IPS-20b (cell line): Measurements from ENCODE around the gene NDUFAF4.
"Not testable (repeated sequence)": the region's sequence is repeated elsewhere in the genome, so short reads cannot be mapped to it uniquely, and the experiment has no call there.

ENCODE experiments used
- H3K27ac ChIP-seq: one replicate; pipeline ENCODE4 v1.5.1; 2013; ENCODE audit warnings: low read length
- H3K27me3 ChIP-seq: 2 replicates; pipeline ENCODE4 v1.6.1; 2013; ENCODE audit warnings: mild to moderate bottlenecking, low read length, inconsistent platforms; ENCODE audit not compliant: insufficient read depth
- H3K36me3 ChIP-seq: 2 replicates; pipeline ENCODE4 v1.6.1; 2013; ENCODE audit warnings: low read depth, mild to moderate bottlenecking, inconsistent platforms, low read length, moderate library complexity; ENCODE audit not compliant: insufficient read depth
- H3K4me1 ChIP-seq: 2 replicates; pipeline ENCODE4 v1.6.1; 2013; ENCODE audit warnings: mild to moderate bottlenecking, control low read depth, inconsistent platforms, low read length, moderate library complexity; ENCODE audit not compliant: insufficient read depth
- H3K4me3 ChIP-seq: 2 replicates; pipeline ENCODE4 v1.5.1; 2013; ENCODE audit warnings: mild to moderate bottlenecking, low read length, inconsistent platforms
- H3K9ac ChIP-seq: 2 replicates; pipeline ENCODE4 v1.6.1; 2013; ENCODE audit warnings: low read depth, mild to moderate bottlenecking, inconsistent platforms, low read length, moderate library complexity
- H3K9me3 ChIP-seq: 2 replicates; pipeline ENCODE4 v1.6.1; 2013; ENCODE audit warnings: mild to moderate bottlenecking, low read depth, low read length, inconsistent platforms; ENCODE audit not compliant: insufficient read depth

Gene NDUFAF4

DNA sequence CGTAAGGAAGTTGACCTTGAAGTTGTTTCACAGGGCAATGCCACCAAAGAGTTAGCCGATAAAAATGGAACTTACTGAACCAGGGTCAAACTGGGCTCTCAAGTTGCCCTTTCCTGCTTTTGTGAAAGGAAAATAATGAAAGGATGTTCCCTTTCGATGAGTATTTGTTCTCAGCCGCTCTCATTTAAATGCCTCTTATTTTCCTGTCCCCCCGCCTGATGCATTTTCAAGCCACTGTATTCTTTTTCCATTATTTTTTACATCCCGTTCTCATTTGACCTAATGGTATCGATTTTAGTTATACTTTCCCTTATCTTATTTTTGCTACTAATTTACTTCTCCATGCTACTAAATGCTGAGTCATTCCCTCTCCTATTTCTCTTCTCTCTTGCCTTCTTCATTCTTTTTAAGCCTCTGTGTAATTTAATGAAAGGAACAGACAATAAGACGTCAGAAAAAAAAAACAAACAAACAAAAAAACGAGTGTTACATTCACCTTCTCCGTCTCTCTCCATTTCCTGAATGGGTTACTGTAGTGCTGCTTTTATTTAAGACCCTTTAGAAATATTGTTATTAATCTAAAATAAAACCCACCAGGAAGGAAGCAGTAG lies 655 bp upstream of the NDUFAF4 start:
- no peaks in the 10 kb centered on the region for H3K9me3 ChIP-seq
- no peaks in the 10 kb centered on the region for H3K27me3 ChIP-seq
- peak overlapping the region; percentile 84; the same call in 1 of the 2 replicates for H3K9ac ChIP-seq
- H3K4me1 ChIP-seq, result peaks cover 8% of the 10 kb centered on the region; the same call in 1 of the 2 replicates
- peak overlapping the region; percentile 66 for H3K27ac ChIP-seq
- peak overlapping the region; percentile 79 for H3K4me3 ChIP-seq
- peaks cover 31% of the 10 kb centered on the region for H3K36me3 ChIP-seq

DNA sequence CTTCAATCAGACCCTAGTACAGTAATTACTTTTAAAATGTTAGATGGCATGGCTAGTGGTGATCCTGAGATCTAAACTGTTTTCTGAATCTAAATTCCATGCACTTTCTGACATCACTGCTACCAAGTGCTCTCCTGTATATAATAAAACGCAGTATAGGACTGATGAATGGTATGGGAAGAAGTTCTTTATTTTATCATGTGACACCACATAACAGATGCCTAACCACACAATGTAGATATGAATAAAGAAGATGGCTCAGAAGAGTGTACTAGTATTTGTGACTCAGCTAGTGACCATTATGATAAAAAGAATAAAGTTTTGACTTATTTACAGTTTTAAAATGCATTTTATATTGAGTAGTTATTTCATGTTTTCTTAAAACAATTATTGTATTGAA lies 8.5 kb downstream of the NDUFAF4 start:
- no peak overlapping the region for H3K4me3 ChIP-seq
- H3K36me3 ChIP-seq, result peaks cover 47% of the 10 kb centered on the region
- H3K9ac ChIP-seq, result no peak overlapping the region
- no peaks in the 10 kb centered on the region for H3K9me3 ChIP-seq
- no peaks in the 10 kb centered on the region for H3K27me3 ChIP-seq
- no peaks in the 10 kb centered on the region for H3K4me1 ChIP-seq
- H3K27ac ChIP-seq, result no peak overlapping the region

DNA sequence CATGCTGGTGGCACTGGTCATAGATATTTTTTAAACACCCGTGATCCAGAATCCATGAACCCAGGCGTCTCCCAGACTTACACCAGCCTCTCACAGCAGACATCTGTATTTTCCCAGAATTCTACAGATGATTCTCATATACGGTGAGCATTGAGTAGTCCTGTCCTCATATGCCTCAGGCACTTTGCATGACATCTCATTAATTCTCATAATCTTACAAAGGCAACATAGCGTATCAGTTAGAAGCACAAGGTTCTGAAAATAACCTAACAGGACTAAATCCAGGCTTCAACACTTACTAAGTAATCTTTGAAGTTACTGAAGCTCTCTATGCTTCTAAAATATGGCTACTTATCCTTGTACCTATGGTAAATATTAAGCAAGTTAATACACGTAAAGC lies 8.9 kb downstream of the NDUFAF4 start:
- Histone ChIP-seq H3K27me3 (no peaks in the 10 kb centered on the region), H3K9ac (no peak overlapping the region), H3K9me3 (no peaks in the 10 kb centered on the region), H3K4me1 (no peaks in the 10 kb centered on the region), H3K36me3 (peaks cover 43% of the 10 kb centered on the region), H3K4me3 (no peak overlapping the region), H3K27ac (no peak overlapping the region)

DNA sequence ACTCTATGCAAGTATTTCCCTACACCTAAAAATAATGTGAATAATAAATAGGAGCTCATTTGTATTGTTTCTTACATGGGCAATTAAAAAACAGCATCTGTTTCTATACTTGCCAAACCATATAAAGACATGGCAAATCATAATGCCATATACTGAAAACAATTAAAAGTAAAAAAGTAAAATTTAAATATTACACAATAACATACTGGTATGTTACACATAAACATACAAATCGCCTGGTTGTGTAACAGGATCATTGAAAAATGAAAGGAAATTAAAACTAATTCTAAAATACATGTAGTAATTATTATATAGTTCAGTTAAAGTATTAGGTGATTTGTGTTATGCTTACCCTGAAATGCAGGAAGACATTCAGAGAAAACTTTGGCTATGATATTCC lies 11.2 kb downstream of the NDUFAF4 start:
- Histone ChIP-seq H3K27ac (no peak overlapping the region), H3K36me3 (peaks cover 21% of the 10 kb centered on the region), H3K9ac (no peak overlapping the region), H3K9me3 (no peaks in the 10 kb centered on the region), H3K27me3 (no peaks in the 10 kb centered on the region), H3K4me3 (no peak overlapping the region), H3K4me1 (no peaks in the 10 kb centered on the region)

DNA sequence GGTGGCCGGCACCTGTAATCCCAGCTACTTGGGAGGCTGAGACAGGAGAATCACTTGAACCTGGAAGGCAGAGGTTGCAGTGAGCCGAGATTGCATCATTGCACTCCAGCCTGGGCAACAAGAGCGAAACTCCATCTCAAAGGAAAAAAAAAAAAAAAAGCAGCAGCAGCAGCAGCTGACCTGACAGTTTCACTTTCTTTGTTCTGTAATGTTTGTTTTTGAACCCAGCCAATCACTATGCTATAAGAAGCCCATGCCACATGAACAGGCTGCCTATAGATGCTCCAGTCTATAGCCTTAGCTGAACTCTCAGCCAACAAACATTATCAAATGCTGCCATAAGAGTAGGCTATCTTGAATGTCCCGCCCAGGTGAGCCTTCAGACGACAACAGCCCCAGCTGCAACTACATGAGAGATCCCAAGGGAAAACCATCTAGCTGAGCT lies 12.5 kb downstream of the NDUFAF4 start:
- not testable (repeated sequence) for H3K27me3 ChIP-seq, H3K36me3 ChIP-seq, H3K4me3 ChIP-seq, H3K4me1 ChIP-seq, H3K27ac ChIP-seq, H3K9ac ChIP-seq, H3K9me3 ChIP-seq

DNA sequence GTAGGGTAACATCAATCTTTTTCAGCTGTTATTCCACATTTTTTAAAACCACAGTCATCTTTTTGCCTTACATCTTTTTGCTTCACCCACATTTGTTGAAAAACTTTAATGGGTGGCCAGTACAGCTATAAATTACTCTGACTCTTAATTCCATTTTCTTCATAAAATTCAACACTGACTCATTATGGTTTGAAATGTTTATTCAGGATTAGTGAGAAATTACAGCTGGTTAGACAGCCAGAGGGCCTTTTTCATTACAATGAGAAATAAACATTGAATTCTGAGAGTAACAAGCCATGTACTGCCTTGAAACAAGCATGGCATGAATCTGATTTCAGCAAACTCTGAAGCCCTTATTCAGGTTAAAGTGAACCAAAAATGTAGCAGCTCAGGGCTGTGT lies 19.5 kb downstream of the NDUFAF4 start:
- Histone ChIP-seq H3K36me3 (no peaks in the 10 kb centered on the region), H3K9me3 (no peaks in the 10 kb centered on the region), H3K4me1 (no peaks in the 10 kb centered on the region), H3K27me3 (no peaks in the 10 kb centered on the region), H3K9ac (no peak overlapping the region), H3K4me3 (no peak overlapping the region), H3K27ac (no peak overlapping the region)

DNA sequence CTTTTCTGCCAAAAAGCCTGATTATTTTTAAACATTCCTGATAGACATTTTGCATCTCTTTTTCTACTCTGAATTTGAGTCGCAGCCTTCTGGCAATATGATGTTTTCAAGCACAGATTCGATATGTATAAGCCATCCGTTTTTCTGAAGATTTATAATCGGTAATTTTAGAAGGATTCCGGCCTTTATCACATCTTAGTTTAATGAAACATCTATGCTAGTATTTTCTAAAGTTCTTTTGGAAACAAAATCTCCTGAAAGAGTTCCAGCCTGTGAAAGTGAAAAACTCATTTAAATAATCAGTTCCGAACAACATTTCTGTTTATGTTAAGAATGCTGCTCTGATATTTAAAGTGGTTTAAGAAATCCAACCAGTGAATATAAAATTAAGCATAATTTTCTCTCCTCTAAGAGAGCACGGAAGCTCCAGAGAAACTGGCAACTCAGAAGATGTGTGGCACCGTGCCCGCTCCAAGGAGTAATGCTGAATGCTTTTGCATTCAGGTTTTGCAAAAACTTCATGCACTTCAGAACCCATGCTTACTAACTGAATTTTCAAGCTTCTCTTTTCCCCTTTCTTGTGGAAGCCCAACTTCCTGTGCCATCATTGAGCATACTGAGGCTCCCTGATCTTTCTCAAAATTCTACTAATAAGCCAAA lies 20.7 kb downstream of the NDUFAF4 start:
- Histone ChIP-seq H3K27me3 (no peaks in the 10 kb centered on the region), H3K27ac (no peak overlapping the region), H3K4me3 (no peak overlapping the region), H3K9ac (no peak overlapping the region), H3K9me3 (no peaks in the 10 kb centered on the region), H3K4me1 (no peaks in the 10 kb centered on the region), H3K36me3 (no peaks in the 10 kb centered on the region)

DNA sequence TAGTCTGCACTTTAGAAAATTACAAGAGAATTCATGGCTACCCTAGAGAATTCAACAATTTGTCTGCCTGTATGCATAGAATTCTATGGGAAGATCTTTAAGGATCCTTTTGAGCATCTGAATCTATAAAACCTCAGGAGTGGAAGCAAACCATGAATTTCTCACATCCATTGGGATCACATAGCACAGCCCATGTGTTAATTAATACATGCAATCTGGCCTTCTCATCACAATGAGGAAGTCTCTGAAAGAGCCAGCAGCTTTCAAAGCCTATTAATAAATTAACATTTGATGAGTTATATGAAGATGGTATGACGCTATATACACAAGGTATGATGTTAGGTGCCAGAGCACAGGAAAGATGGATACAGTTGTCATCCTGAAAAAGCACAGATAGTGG lies 24.7 kb downstream of the NDUFAF4 start:
- H3K36me3 ChIP-seq, result no peaks in the 10 kb centered on the region
- no peak overlapping the region for H3K9ac ChIP-seq
- H3K4me1 ChIP-seq, result no peaks in the 10 kb centered on the region
- H3K9me3 ChIP-seq, result no peaks in the 10 kb centered on the region
- no peak overlapping the region for H3K27ac ChIP-seq
- no peak overlapping the region for H3K4me3 ChIP-seq
- H3K27me3 ChIP-seq, result no peaks in the 10 kb centered on the region

DNA sequence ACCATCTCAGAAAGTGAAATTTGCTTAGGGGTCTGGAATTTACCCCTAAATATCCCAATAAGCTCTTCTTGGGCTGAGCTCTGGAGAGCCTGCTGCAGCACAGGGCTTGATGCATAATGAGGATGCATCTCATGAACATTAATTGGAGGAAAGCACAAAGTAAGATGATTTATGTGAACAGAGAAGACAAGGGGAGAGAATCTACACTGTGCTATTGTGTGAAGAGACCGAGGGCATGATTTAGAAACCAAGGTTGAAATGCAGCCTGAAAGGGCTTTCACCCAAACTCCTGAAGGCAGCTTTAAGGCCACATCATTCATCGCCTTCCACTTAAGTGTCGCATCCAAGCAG lies 32.7 kb downstream of the NDUFAF4 start:
- no peaks in the 10 kb centered on the region for H3K27me3 ChIP-seq
- no peak overlapping the region for H3K4me3 ChIP-seq
- H3K27ac ChIP-seq, result no peak overlapping the region
- H3K9me3 ChIP-seq, result peaks cover 4% of the 10 kb centered on the region
- no peaks in the 10 kb centered on the region for H3K4me1 ChIP-seq
- no peak overlapping the region for H3K9ac ChIP-seq
- H3K36me3 ChIP-seq, result no peaks in the 10 kb centered on the region

DNA sequence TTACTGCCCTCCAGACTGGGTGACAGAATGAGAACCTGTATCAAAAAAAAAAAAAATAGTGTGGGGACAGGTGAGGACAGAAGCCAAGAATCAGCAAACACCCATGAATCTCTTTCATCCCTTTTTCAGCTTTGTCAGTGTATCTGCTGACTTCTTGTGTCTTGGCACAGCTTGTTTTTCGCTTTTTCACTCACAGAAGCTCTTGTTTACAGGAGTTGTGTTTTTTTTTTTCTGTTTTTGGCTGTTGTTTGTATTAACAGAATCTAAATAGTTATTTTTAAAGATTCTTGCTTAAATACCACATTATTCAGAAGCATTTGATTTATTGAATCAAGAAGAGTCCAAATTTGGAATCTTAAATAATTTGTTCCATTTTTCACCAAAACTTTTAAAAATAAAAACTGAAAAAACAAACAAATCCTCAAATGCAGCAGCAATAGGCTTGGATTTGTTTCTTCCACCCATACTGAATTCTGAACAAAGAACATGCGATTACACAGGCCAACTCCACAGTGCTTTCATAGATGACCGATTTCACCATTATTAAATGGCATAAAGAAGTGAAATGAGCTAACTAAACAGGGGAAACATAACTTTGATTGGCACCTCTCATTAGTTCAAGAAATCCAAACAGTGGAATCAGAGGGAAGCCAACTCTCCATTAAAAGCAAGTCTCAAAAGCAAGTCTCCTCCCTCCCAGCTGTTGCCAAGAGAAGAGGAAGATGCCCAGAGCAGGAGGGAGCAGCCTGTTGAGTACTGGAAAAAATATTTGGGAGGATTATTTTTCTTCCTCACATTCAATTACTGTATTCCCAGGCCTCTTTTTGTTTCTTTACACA lies 33.3 kb downstream of the NDUFAF4 start:
- Histone ChIP-seq H3K9me3 (peaks cover 8% of the 10 kb centered on the region), H3K9ac (no peak overlapping the region), H3K4me1 (no peaks in the 10 kb centered on the region), H3K27ac (no peak overlapping the region), H3K27me3 (no peaks in the 10 kb centered on the region), H3K36me3 (no peaks in the 10 kb centered on the region), H3K4me3 (no peak overlapping the region)

DNA sequence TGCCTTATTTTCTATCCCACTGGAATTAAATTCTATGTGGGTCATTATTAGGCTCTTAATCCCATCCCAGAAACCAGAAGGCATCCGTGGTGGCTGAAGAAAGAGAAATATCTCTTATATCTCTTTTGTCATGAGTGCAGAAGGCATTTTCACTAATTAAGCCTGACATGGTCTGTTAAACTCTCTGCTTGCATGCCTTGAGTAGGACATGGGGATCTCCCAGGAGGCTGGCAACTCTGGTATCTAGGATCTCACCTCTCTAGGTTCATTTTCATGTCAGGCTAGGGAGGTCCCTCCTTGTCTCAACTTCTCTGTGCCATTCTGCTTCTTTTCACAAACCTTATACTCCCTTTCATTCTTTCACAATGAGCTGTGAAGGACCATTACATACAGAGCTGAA lies 35.1 kb downstream of the NDUFAF4 start:
- H3K4me3 ChIP-seq, result no peak overlapping the region
- H3K27me3 ChIP-seq, result no peaks in the 10 kb centered on the region
- H3K36me3 ChIP-seq, result no peaks in the 10 kb centered on the region
- H3K27ac ChIP-seq, result no peak overlapping the region
- H3K9me3 ChIP-seq, result peaks cover 8% of the 10 kb centered on the region
- H3K4me1 ChIP-seq, result no peaks in the 10 kb centered on the region
- H3K9ac ChIP-seq, result no peak overlapping the region

DNA sequence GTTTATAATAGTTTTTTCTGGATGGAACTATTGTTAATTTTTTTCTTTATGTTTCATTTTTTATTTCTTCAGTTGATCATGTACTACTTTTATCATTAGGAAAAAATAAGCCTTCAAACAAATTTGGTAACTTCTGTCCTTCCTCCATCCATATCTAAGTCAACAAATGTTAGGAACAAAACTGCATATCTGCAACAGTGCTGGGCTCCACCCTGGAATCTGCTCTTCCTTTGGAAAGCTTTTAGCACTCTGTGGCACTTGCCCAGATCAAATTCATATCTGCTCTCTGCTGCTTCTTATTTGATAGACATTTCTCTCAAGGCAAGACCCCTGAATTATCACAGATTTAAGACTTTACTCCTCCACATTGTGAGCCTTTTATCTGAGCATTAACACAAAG lies 36.1 kb downstream of the NDUFAF4 start:
- Histone ChIP-seq H3K36me3 (no peaks in the 10 kb centered on the region), H3K9ac (no peak overlapping the region), H3K4me3 (no peak overlapping the region), H3K27ac (no peak overlapping the region), H3K4me1 (no peaks in the 10 kb centered on the region), H3K27me3 (no peaks in the 10 kb centered on the region), H3K9me3 (peaks cover 8% of the 10 kb centered on the region)
